K562 (cell line): ENCODE results near the gene TAS2R41. TPM values are rescaled to one million over a fixed set of nuclear protein-coding genes. Genes with fewer than 3 reads are reported as not detected.

ENCODE experiments used
- ATAC-seq: fragments of 200-7000 bp; cut with Tn5 transposase; 3 replicates; pipeline ENCODE4 v1.9.1; 2020; ENCODE audit warnings: moderate library complexity
- BruUV-seq: library from RNA; stranded (reverse); fragments of 400-500 nt; replicated peaks from 2 replicates; lab custom pipeline; 2021; lab: Mats Ljungman, UMichigan
- CTCF ChIA-PET: fragments of 300-600 bp; formaldehyde crosslinking; extraction: SDS; loops from one replicate; lab custom pipeline; 2021; ENCODE audit warnings: low intra/inter-chr PET ratio; lab: Yijun Ruan, JAX
- POLR2A ChIA-PET: fragments of 300-600, 350-650 bp; sonication (Branson Sonifier 250); formaldehyde crosslinking; extraction: SDS; loops from one replicate; lab custom pipeline; 2021; ENCODE audit warnings: antibody characterized with exemption, inconsistent platforms; lab: Yijun Ruan, JAX
- DNase-seq, 4 experiments: peaks; one replicate each; pipeline versions ENCODE4 v3.0.0 to v3.0.0-alpha.2; 2011 to 2018; ENCODE audit warnings: low spot score in 3 of 4, mixed read lengths in 3 of 4; ENCODE audit errors: extremely low read depth in 1 of 4
- FAIRE-seq: peaks from 2 replicates; lab custom pipeline; 2011; peaks lifted over from hg19 to GRCh38; lab: Jason Lieb, UNC
- H2AFZ ChIP-seq: 2 replicates; pipeline ENCODE4 v1.6.0; 2011; ENCODE audit warnings: low read depth, low read length, control low read depth, inconsistent platforms
- H3K27ac ChIP-seq: fragments of 200-600 bp; 3 replicates; pipeline ENCODE4 v1.8.0; 2011; ENCODE audit warnings: low read depth, mild to moderate bottlenecking, control low read depth, inconsistent platforms, low read length, moderate library complexity, mixed read lengths; ENCODE audit errors: extremely low read depth
- H3K27me3 ChIP-seq, 2 experiments: fragments of 300-600 bp in 1 of 2; 2 replicates in 1 of 2; 3 replicates in 1 of 2; pipeline versions ENCODE4 v1.6.0 to v1.8.0; 2011; ENCODE audit warnings: inconsistent platforms in 2 of 2, low read length in 2 of 2, mild to moderate bottlenecking in 1 of 2, mixed read lengths in 1 of 2, moderate library complexity in 1 of 2; ENCODE audit not compliant: control insufficient read depth in 2 of 2, insufficient read depth in 2 of 2
- H3K36me3 ChIP-seq: fragments of 300-600 bp; 3 replicates; pipeline ENCODE4 v1.8.0; 2011; ENCODE audit warnings: mild to moderate bottlenecking, low read length, inconsistent platforms; ENCODE audit not compliant: control insufficient read depth, insufficient read depth
- H3K4me1 ChIP-seq, 2 experiments: fragments of 200-600 bp in 1 of 2; replicated peaks in 1 of 2; 2 replicates in 1 of 2; 3 replicates in 1 of 2; pipeline versions ENCODE4 v1.5.1 to v1.8.0; 2011; ENCODE audit warnings: inconsistent platforms in 2 of 2, low read length in 2 of 2, mild to moderate bottlenecking in 1 of 2, mixed read lengths in 1 of 2, moderate library complexity in 1 of 2; ENCODE audit not compliant: control insufficient read depth in 2 of 2, insufficient read depth in 2 of 2
- H3K4me2 ChIP-seq: 2 replicates; pipeline ENCODE4 v1.6.1; 2011; ENCODE audit warnings: low read length, control low read depth, inconsistent platforms, mixed read lengths; ENCODE audit not compliant: insufficient read depth
- H3K4me3 ChIP-seq: fragments of 200-600 bp; sonication (generic), shearing (Covaris generic); 2 replicates; pipeline ENCODE4 v1.5.1; 2016; ENCODE audit warnings: control low read depth, inconsistent platforms
- H3K79me2 ChIP-seq: fragments of 200-600 bp; 3 replicates; pipeline ENCODE4 v1.8.0; 2011; ENCODE audit warnings: low read length, inconsistent platforms; ENCODE audit not compliant: control insufficient read depth, insufficient read depth
- H3K9ac ChIP-seq, 2 experiments: 2 replicates each; pipeline versions ENCODE4 v1.6.0 to v1.6.1; 2011; ENCODE audit warnings: low read depth in 2 of 2, low read length in 2 of 2, control low read depth in 1 of 2, inconsistent platforms in 1 of 2, mild to moderate bottlenecking in 1 of 2, mixed read lengths in 1 of 2; ENCODE audit not compliant: insufficient read depth in 1 of 2
- H3K9me1 ChIP-seq: one replicate; pipeline ENCODE4 v1.6.0; 2011; ENCODE audit warnings: inconsistent platforms, mild to moderate bottlenecking, low read length, moderate library complexity; ENCODE audit not compliant: control insufficient read depth, insufficient read depth
- H3K9me3 ChIP-seq: replicated peaks from 2 replicates; pipeline ENCODE4 v1.5.1; 2011; ENCODE audit warnings: low read depth, low read length, inconsistent platforms; ENCODE audit not compliant: control insufficient read depth, insufficient read depth
- H4K20me1 ChIP-seq: replicated peaks from 2 replicates; pipeline ENCODE4 v1.6.1; 2011; ENCODE audit warnings: low read length, inconsistent platforms, mixed read lengths; ENCODE audit not compliant: control insufficient read depth, insufficient read depth
- CBFA2T3 ChIP-seq: fragments of 450-650 bp; IDR thresholded peaks from 2 replicates; pipeline ENCODE4 v1.6.1; 2017
- CBX1 ChIP-seq: sonication (generic); IDR thresholded peaks from 2 replicates; pipeline ENCODE4 v1.6.1; 2016; ENCODE audit warnings: antibody characterized with exemption, low read depth, mild to moderate bottlenecking
- EGR1 ChIP-seq: fragments of 450-650 bp; conservative IDR thresholded peaks from 2 replicates; pipeline ENCODE4 v1.6.1; 2017; ENCODE audit warnings: mild to moderate bottlenecking
- HDAC6 ChIP-seq: IDR thresholded peaks from 2 replicates; pipeline ENCODE4 v1.6.1; 2012; ENCODE audit warnings: low read depth, mild to moderate bottlenecking, control low read depth, inconsistent platforms, low read length, moderate library complexity
- PHF20 ChIP-seq: fragments of 450-650 bp; IDR thresholded peaks from 2 replicates; pipeline ENCODE4 v1.6.1; 2018; ENCODE audit not compliant: partially characterized antibody
- SMC3 ChIP-seq: conservative IDR thresholded peaks from 2 replicates; pipeline ENCODE4 v1.6.1; 2011; ENCODE audit warnings: low read depth, low read length, improper control_type of control experiment; ENCODE audit not compliant: insufficient read depth
- TCF7L2 ChIP-seq: fragments of 150-350 bp; IDR thresholded peaks from 2 replicates; pipeline ENCODE4 v1.6.1; 2016; ENCODE audit warnings: low read depth, mild to moderate bottlenecking, low read length, moderate library complexity
- ZNF766 ChIP-seq: fragments of 200-800 bp; sonication (Bioruptor generic); conservative IDR thresholded peaks from 2 replicates; pipeline ENCODE4 v1.6.1; 2016; ENCODE audit warnings: missing genetic modification characterization, missing compliant biosample characterization
- WGBS: fragments of 100-300 bp; shearing (Covaris generic); methylation state at CpG from one replicate; pipeline ENCODE4 v1.1.6; 2016; ENCODE audit warnings: low coverage, mixed read lengths; ENCODE audit not compliant: insufficient coverage; ENCODE audit errors: missing lambda C conversion rate; 5-methylcytosine and 5-hydroxymethylcytosine counted together
- in situ Hi-C: fragments of 300-500 bp; cut with MboI; formaldehyde crosslinking; loops from 4 replicates; pipeline ENCODE4 v1.15.0; 2018; ENCODE audit warnings: inconsistent platforms, mixed read lengths
- intact Hi-C: fragments of 100-400 bp; cut with micrococcal nuclease; formaldehyde crosslinking; loops from 2 replicates; pipeline ENCODE4 v1.14.2; 2022
- polyA plus RNA-seq, 8 experiments: library from polyadenylated mRNA; depleted of rRNA in 4 of 8; stranded (reverse) in 5 of 8; unstranded in 3 of 8; fragments of >200 nt; fragmentation: Nextera tagmentation in 2 of 8; fragmentation: Illumina TruSeq in 1 of 8; extraction: Ambion mirVana in 2 of 8; extraction: Trizol in 1 of 8; gene quantifications; 2 replicates each; pipeline versions ENCODE4 v1.2.1 to v1.2.3, GENCODE V29; 2011 to 2014; ENCODE audit warnings: inconsistent platforms in 1 of 8, missing spikeins in 1 of 8
- total RNA-seq, 7 experiments: library from RNA; depleted of rRNA in 6 of 7; stranded (reverse); fragments of >200 nt in 6 of 7; fragmentation: Illumina TruSeq in 2 of 7; extraction: Trizol in 2 of 7; gene quantifications; 2 replicates each; pipeline versions ENCODE4 v1.2.1 to v1.2.3, GENCODE V29; 2011 to 2021; ENCODE audit warnings: low replicate concordance in 1 of 7
- TF ChIP-seq, protein P1 (sequence below): fragments of 450-650 bp; IDR thresholded peaks from 2 replicates; pipeline ENCODE4 v1.6.1; 2018; ENCODE audit not compliant: partially characterized antibody

Gene TAS2R41
- total and polyA plus RNA-seq, 9 of the 15 experiments (the other 6 are each of a cell fraction or from before 2014, with no cell fraction given), result not detected

DNA sequence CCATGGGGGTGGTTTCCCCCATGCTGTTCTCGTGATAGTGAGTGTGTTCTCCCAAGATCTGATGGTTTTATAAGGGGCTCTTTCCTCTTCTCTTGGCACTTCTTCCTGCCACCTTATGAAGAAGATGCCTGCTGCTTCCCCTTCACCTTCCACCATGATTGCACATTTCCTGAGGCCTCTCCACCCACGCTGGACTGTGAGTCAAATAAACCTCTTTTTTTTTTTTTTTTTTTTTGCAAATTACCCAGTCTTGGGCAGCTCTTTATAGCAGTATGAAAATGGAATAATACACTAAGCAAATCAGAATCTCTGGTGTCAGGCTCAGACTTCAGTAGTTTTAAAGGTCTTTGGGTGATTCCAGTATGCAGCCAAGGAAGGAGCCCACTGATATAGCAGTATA lies 28.2 kb downstream of the TAS2R41 start:
- FAIRE-seq (no peak), DNase-seq (no peak), ATAC-seq (no peak)
- H4K20me1 ChIP-seq, result no peaks in the 10 kb centered on the region
- H3K4me3 ChIP-seq, result no peak overlapping the region
- no peak overlapping the region for H3K27ac ChIP-seq
- H3K27me3 ChIP-seq, result peaks cover 0 to 4% of the 10 kb centered on the region in 2 experiments; a peak in 1 of 5 replicates
- peaks cover 7 to 25% of the 10 kb centered on the region in 2 experiments for H3K4me1 ChIP-seq
- peaks cover 7% of the 10 kb centered on the region; the same call in 1 of the 2 replicates for H3K9me3 ChIP-seq
- WGBS, result 52% methylated on average over 2 of the region's 2 CpGs
- H3K79me2 ChIP-seq, result no peaks in the 10 kb centered on the region
- H3K9me1 ChIP-seq, result no peaks in the 10 kb centered on the region
- no peak overlapping the region for H3K9ac ChIP-seq
- no peak overlapping the region for H3K4me2 ChIP-seq
- intact Hi-C loops, result loop anchor here (5.0 kb wide), 1 partner anchor 89 kb away; no protein-coding TSS in a partner anchor
- CTCF ChIA-PET, result no interaction called here
- TF ChIP-seq HDAC6 (no peak), TCF7L2 (no peak), SMC3 (no peak), ZNF766 (CRISPR knock-in tag) (peak; percentile 89), CBX1 (no peak), EGR1 (peak; percentile 79), CBFA2T3 (peak; percentile 55; the same call in 1 of the 2 replicates), PHF20 (no peak)
- TF ChIP-seq, protein P1, sequence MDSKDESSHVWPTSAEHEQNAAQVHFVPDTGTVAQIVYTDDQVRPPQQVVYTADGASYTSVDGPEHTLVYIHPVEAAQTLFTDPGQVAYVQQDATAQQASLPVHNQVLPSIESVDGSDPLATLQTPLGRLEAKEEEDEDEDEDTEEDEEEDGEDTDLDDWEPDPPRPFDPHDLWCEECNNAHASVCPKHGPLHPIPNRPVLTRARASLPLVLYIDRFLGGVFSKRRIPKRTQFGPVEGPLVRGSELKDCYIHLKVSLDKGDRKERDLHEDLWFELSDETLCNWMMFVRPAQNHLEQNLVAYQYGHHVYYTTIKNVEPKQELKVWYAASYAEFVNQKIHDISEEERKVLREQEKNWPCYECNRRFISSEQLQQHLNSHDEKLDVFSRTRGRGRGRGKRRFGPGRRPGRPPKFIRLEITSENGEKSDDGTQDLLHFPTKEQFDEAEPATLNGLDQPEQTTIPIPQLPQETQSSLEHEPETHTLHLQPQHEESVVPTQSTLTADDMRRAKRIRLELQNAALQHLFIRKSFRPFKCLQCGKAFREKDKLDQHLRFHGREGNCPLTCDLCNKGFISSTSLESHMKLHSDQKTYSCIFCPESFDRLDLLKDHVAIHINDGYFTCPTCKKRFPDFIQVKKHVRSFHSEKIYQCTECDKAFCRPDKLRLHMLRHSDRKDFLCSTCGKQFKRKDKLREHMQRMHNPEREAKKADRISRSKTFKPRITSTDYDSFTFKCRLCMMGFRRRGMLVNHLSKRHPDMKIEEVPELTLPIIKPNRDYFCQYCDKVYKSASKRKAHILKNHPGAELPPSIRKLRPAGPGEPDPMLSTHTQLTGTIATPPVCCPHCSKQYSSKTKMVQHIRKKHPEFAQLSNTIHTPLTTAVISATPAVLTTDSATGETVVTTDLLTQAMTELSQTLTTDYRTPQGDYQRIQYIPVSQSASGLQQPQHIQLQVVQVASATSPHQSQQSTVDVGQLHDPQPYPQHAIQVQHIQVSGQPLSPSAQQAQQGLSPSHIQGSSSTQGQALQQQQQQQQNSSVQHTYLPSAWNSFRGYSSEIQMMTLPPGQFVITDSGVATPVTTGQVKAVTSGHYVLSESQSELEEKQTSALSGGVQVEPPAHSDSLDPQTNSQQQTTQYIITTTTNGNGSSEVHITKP, result peak; percentile 23
- TF ChIP-seq, all 486 proteins: peak for 4
- POLR2A ChIA-PET, result interaction anchor here (0.7 to 1.6 kb wide), 2 partner anchors 9 to 14 kb away, joined by 5 read pairs; no protein-coding TSS in a partner anchor
- in situ Hi-C loops, result no loop called here
- Histone ChIP-seq H3K36me3 (no peaks in the 10 kb centered on the region), H2AFZ (no peak overlapping the region)
- no TSS peak for BruUV-seq
